IPS DF 4.7 (cell line): Measurements from ENCODE around the gene GPX8.

Experiments
- DNase-seq: peaks from one replicate; pipeline ENCODE4 v3.0.0-alpha.2; 2013; ENCODE audit warnings: low spot score; ENCODE audit errors: extremely low read depth

Gene GPX8

GRCh38 chr5:55172051-55172899, 12.3 kb downstream of the GPX8 start:
- no peak for DNase-seq

- no peak for DNase-seq
Observed at GRCh38 chr5:55172937-55173686, 13.1 kb downstream of the GPX8 start, which contains the start of gene CDC20B. TSS of gene CDC20B (minus strand) at chr5:55173177. CDS start at chr5:55173000, 177 bp downstream.

DNA sequence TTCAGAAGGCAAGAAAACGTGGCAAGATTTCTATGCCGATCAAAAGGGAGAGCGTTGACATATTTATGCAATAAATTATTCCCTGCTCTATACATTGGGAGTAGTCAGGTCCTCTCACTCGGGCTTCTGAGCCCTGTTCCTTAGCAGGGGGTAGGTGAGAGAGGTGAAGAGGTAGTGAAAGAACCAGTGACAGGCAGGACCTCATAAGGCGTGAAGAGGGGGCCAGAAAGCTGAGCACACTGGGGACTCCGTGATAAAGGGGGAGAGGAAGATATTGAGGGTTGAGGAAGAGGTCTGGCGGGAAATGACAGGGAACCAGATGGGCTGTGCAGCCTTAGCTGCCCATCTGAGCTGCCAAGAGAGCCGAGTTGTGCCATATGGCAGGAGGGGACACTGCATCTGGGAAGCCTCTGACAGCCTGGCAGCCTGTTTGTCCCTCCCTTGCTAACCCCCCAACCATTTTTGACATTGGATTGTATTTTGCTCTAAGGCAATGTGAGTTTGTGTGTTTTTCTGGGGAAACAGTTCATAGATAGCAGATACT, 13.8 kb downstream of the GPX8 start:
- DNase-seq, result no peak

DNA sequence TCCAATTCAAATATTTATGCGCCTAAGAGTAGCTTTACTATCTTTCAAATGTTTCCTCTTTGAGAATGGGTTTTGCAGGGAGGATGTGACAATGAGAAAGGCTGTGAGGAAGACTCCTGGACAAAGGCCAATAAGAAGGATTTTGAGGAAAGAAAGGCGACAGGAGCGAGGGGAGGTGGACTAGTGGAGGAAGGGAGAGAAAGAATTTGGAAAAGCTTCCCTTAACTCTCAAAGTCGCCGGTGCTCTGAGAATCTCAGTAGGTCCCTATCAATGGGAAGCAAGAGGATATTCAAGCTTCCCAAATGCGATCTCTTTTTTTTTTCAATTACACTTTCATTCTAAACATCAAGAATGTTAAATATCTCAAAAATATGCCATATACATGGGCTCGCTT, 15.8 kb downstream of the GPX8 start:
- no peak for DNase-seq

DNA sequence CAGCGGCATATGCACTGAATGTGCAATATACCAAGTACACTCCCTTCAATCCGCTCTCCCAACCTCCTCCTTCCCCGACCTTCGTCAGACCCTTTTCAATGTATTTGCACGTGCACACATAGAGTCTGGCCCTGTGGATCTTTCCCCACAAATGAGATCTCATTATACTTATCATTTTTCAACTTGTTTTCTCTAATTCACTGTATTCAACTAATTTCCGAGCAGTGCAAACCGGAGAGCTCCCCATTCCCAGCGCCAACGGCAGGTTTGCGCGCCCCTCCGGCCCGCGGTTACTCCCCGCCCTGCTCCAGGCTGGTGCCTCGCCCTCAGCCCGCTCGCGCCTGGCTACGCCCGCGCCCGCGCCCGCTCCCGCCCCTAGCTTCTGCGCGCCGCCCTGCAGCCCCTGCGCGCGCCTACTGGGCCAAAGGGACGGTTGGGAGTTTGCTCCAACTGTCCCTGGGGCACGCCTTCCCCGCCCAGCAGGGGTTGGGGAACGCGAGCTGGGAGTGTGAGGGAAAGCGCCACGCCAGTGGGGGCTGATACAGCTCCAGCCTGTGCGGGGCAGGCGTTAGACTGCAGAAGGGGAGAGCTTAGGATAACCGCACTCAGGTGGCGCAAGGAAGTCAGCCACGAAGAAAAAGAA, 16.3 kb downstream of the GPX8 start:
- no peak for DNase-seq

- DNase-seq, result no peak
Observed at GRCh38 chr5:55177078-55177477, 17.1 kb downstream of the GPX8 start.

- DNase-seq, result no peak
Observed at GRCh38 chr5:55180016-55180415, 20.0 kb downstream of the GPX8 start.

DNA sequence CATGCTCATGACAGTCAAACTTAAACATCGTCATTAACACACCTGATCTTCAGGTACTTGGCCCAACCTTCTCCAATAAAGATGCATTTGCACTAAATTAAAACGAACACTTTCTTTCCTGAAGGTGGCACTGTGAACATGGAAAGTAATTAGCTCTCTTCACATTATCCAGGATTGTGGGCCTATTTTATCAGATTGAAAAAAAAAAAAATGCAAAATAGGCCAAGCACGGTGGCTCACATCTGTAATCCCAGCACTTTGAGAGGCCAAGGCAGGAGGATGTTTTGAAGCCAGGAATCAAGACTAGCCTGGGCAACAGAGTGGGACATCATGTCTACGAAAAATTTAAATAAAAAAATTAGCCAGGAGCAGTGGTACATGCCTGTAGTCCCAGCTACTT, 27.4 kb downstream of the GPX8 start:
- DNase-seq, result no peak

GRCh38 chr5:55188656-55189540, 28.9 kb downstream of the GPX8 start:
- no peak for DNase-seq

DNA sequence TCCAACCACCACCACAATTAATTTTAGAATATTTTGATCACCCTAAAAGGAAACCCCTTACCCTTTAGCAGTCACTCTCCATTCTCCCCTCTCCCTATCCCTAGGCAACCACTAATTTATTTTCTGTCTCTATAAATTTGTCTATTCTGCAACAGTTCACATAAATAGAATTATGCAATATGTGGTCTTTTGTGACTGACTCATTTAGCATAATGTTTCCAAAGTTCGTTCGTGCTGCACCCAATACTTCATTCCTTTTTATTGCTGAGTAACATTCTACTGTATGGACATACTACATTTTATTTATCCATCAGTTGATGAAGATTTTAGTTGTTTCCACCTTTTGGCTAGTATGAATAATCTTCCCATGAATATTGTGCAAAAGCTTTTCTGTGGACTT, 31.2 kb downstream of the GPX8 start:
- DNase-seq, result no peak

DNA sequence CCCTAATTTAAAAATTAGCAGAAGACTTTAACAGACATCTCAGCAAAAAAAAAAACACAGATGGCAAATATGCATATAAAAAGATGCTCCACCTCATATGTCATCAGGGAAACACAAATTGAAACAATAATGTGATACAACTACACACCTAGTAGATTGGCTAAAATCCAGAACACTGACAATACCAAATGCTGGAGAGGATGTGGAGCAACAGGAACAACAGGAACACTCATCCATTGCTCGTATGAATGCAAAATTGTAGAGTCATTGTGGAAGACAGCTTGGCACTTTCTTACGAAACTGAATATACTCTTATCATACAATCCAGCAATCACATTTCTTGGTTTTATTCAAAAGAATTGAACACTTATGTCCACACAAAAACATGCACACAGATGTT, 45.0 kb downstream of the GPX8 start:
- no peak for DNase-seq

DNA sequence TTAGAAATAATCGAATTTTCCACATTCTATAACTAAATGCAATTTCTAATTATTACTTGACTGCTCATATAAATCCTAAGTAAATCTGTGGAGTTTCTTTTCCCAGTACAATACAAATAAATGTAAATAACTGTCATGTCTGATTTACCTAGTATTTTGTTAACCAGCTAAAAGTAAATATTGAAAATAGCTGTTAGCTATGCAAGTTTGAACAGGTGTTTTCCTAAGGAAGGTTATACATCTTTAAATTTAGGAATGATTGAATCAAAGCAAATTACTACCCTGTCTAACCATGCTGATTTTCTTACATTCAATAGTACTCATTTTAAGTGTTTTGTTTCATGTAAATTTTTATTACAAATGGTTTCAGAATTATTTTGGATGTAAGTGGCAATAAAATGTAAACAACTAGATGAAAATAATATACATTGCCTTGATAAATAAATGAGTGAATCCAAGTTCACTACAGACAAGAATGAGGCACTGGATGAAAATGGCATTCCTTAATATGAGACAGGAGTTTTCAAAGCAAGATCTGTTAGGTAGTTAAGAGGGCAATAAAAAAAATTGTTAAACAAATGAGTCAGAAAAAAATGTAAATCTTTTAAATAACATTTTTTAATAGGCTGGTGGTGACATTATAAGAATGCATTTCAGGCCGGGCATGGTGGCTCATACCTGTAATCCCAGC, 51.4 kb downstream of the GPX8 start:
- no peak for DNase-seq
